Cardiac fibroblast (primary cell): ENCODE results near the gene SESTD1.

Experiments
- DNase-seq, 2 donors: peaks; one replicate each; pipeline versions ENCODE4 v3.0.0 to v3.0.0-alpha.2; 2010; ENCODE audit warnings: low read depth in 2 of 2
- H3K4me3 ChIP-seq, 2 donors: replicated peaks in 1 of 2; 1 replicate in 1 of 2; 2 replicates in 1 of 2; pipeline ENCODE4 v1.5.1; 2011; ENCODE audit warnings: low read depth in 2 of 2, low read length in 2 of 2, mild to moderate bottlenecking in 2 of 2, moderate library complexity in 1 of 2
- TF ChIP-seq, protein P1 (sequence below): IDR thresholded peaks from one replicate; pipeline ENCODE4 v1.5.1; 2011; ENCODE audit warnings: low read depth, mild to moderate bottlenecking, low read length, inconsistent platforms

SESTD1 gene

GRCh38 chr2:179277429-179278196 is 13.0 kb upstream of the SESTD1 start:
- H3K4me3 ChIP-seq, result no peak overlapping the region
- DNase-seq, result no peak
- TF ChIP-seq, protein P1, sequence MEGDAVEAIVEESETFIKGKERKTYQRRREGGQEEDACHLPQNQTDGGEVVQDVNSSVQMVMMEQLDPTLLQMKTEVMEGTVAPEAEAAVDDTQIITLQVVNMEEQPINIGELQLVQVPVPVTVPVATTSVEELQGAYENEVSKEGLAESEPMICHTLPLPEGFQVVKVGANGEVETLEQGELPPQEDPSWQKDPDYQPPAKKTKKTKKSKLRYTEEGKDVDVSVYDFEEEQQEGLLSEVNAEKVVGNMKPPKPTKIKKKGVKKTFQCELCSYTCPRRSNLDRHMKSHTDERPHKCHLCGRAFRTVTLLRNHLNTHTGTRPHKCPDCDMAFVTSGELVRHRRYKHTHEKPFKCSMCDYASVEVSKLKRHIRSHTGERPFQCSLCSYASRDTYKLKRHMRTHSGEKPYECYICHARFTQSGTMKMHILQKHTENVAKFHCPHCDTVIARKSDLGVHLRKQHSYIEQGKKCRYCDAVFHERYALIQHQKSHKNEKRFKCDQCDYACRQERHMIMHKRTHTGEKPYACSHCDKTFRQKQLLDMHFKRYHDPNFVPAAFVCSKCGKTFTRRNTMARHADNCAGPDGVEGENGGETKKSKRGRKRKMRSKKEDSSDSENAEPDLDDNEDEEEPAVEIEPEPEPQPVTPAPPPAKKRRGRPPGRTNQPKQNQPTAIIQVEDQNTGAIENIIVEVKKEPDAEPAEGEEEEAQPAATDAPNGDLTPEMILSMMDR, result no peak

- peak; percentile 13 to 23 for DNase-seq
- no peak overlapping the region for H3K4me3 ChIP-seq
- TF ChIP-seq, protein P1, result no peak
Measured at GRCh38 chr2:179275253-179276012, 10.8 kb upstream of the SESTD1 start.

GRCh38 chr2:179274749-179275148 is 10.1 kb upstream of the SESTD1 start:
- TF ChIP-seq, protein P1, result no peak
- no peak overlapping the region for H3K4me3 ChIP-seq
- DNase-seq, result peak in 1 of 2 donors; percentile 47

- DNase-seq, result peak in 1 of 2 donors; percentile 34
- no peak overlapping the region for H3K4me3 ChIP-seq
- TF ChIP-seq, protein P1, result no peak
Measured at GRCh38 chr2:179273461-179273962, 8.9 kb upstream of the SESTD1 start.

- TF ChIP-seq, protein P1, result no peak
- DNase-seq, result peak; percentile 86
- peak overlapping the region in 1 of 2 donors; percentile 4 for H3K4me3 ChIP-seq
Measured at GRCh38 chr2:179272406-179273192, 8.0 kb upstream of the SESTD1 start.

DNA sequence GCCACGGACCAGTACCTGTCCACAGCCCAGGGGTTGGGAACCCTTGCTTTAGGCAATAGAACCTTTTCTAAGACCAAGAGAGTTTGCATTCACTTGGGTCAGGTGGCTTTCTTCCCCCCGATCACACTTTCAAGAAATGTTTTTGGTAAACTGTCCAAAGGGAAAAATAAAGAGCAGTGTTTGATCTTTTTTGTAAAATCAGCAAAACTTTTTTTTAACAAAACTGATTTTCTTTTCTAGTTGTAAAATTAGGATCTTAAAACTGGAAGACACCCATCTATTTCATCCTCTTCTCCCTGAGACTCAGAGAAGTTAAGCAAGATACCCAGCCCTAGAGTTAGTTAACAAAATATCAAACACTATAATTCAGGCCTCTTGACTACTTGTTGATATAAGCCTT is 6.1 kb upstream of the SESTD1 start:
- no peak overlapping the region for H3K4me3 ChIP-seq
- TF ChIP-seq, protein P1, result no peak
- DNase-seq, result no peak
